BLaER1 treated with 17β-estradiol and CSF1 and Interleukin-3, amounts not matched to agents 10 nM and 100 nM (cell line): ENCODE data around the gene CELSR1.

Experiments
- H3K27ac ChIP-seq, 11 experiments: shearing (Covaris generic); formaldehyde crosslinking; 2 replicates each; pipeline ENCODE4 v1.8.1; 2022
- H3K27me3 ChIP-seq, 11 experiments: shearing (Covaris generic); formaldehyde crosslinking; 2 replicates each; pipeline ENCODE4 v1.8.1; 2022
- H3K36me3 ChIP-seq, 11 experiments: shearing (Covaris generic); formaldehyde crosslinking; 2 replicates each; pipeline ENCODE4 v1.8.1; 2022
- H3K4me1 ChIP-seq, 10 experiments: shearing (Covaris generic); formaldehyde crosslinking; 2 replicates each; pipeline ENCODE4 v1.8.1; 2022
- H3K4me2 ChIP-seq, 11 experiments: shearing (Covaris generic); formaldehyde crosslinking; 2 replicates each; pipeline ENCODE4 v1.8.1; 2022
- H3K4me3 ChIP-seq, 10 experiments: shearing (Covaris generic); formaldehyde crosslinking; 2 replicates each; pipeline ENCODE4 v1.8.1; 2022
- H3K9ac ChIP-seq, 11 experiments: shearing (Covaris generic); formaldehyde crosslinking; 2 replicates each; pipeline ENCODE4 v1.8.1; 2022
- H3K9me3 ChIP-seq, 11 experiments: shearing (Covaris generic); formaldehyde crosslinking; replicated peaks in 1 of 11; 2 replicates each; pipeline ENCODE4 v1.8.1; 2022
- H4K20me1 ChIP-seq, 11 experiments: shearing (Covaris generic); formaldehyde crosslinking; 2 replicates each; pipeline ENCODE4 v1.8.1; 2022
- Cebpa-rat ChIP-seq, 11 experiments: shearing (Covaris generic); IDR thresholded peaks; 2 replicates each; pipeline ENCODE4 v1.8.1; 2022

CELSR1 gene

DNA sequence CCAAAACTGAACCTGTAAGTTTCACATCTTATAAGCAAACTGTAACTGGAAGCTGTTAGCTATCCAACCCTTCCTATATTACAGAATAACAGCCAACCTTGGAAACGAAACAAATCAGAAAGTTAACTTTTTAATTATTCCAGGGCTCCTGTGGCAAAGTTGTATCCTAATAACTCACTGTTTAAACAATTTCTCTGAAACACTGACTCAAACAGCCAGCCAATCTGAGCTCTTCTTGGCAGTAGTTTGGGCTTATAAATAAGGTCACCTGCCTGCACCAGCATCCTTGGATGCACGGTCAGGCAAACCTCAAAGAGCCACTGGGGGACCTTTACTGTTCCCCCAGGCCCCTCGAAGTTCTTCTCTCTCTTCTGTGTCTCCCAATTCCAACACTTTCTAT is 5.0 kb downstream of the CELSR1 start:
- no peak overlapping the region for H3K27ac ChIP-seq
- peak overlapping the region in 9 of 11 experiments; percentile 12 to 59 (median 44); a peak in 16 of 22 replicates for H3K4me2 ChIP-seq
- H3K4me1 ChIP-seq = peaks cover 22 to 38% (median 26%) of the 10 kb centered on the region in 10 experiments

DNA sequence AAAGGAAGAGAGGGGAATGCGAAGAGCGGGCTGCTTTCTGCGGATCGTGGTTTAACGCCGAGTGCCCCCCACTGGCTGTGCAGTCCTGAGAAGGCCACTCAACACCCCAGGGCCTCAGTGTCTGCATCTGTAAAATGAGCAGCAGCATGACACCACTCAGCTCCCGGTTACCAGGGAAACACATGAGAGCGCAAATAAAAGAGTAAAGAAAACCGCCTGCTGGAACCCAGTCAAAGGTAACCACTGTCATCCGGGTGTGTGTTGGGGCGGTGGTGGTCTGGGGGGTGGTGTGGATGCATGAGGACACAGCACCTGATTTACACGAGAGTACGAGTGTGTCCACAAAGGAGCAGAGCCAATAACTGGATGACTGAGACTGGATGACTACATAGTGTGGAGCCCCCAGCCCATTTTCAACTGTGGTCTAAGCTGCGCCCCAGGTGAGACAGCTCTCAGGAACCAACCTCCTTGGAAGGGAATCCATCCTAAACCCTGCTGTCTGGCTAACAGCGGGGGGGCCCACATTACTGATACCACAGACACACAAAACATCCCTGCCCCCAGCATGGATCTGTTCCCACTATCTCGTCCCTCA is 5.7 kb downstream of the CELSR1 start:
- H3K27me3 ChIP-seq = peaks cover 16 to 26% (median 20%) of the 10 kb centered on the region in 11 experiments
- peak overlapping the region in 2 of 11 experiments; percentile 19 to 45; a peak in 2 of 22 replicates for H3K4me2 ChIP-seq
- no peak for TF ChIP-seq Cebpa-rat (IDR thresholded peaks at IDR 0.05)
- H3K4me1 ChIP-seq = peaks cover 26 to 43% (median 30%) of the 10 kb centered on the region in 10 experiments
- H3K9me3 ChIP-seq = peaks cover 16 to 29% (median 26%) of the 10 kb centered on the region in 11 experiments
- H3K36me3 ChIP-seq = peaks cover 0 to 27% (median 11%) of the 10 kb centered on the region in 11 experiments; a peak in 11 of 22 replicates
- no peak overlapping the region for H3K9ac ChIP-seq
- H3K4me3 ChIP-seq = no peak overlapping the region
- no peak overlapping the region for H3K27ac ChIP-seq
- H4K20me1 ChIP-seq = peaks cover 0 to 12% (median 5%) of the 10 kb centered on the region in 11 experiments; a peak in 9 of 22 replicates

More for the DNA sequence above, 5.0 kb downstream of the CELSR1 start:
- TF ChIP-seq Cebpa-rat (IDR thresholded peaks at IDR 0.05) = no peak
- Histone ChIP-seq H3K27me3 (peaks cover 22 to 33% (median 27%) of the 10 kb centered on the region in 11 experiments), H3K36me3 (peaks cover 0 to 27% (median 11%) of the 10 kb centered on the region in 11 experiments; a peak in 11 of 22 replicates), H3K9ac (peak overlapping the region in 2 of 11 experiments; percentile 3 to 29; a peak in 1 of 22 replicates), H3K4me3 (no peak overlapping the region), H3K9me3 (peaks cover 16 to 29% (median 26%) of the 10 kb centered on the region in 11 experiments), H4K20me1 (peaks cover 0 to 16% (median 5%) of the 10 kb centered on the region in 11 experiments; a peak in 9 of 22 replicates)

- Histone ChIP-seq H3K4me3 (peak overlapping the region in 1 of 10 experiments; percentile 23; a peak in 2 of 20 replicates), H3K27ac (peak overlapping the region in 9 of 11 experiments; percentile 29 to 83 (median 71); a peak in 15 of 22 replicates), H3K4me2 (peak overlapping the region; percentile 41 to 96 (median 83))
Measured at GRCh38 chr22:46528121-46528610, 9.3 kb downstream of the CELSR1 start.

DNA sequence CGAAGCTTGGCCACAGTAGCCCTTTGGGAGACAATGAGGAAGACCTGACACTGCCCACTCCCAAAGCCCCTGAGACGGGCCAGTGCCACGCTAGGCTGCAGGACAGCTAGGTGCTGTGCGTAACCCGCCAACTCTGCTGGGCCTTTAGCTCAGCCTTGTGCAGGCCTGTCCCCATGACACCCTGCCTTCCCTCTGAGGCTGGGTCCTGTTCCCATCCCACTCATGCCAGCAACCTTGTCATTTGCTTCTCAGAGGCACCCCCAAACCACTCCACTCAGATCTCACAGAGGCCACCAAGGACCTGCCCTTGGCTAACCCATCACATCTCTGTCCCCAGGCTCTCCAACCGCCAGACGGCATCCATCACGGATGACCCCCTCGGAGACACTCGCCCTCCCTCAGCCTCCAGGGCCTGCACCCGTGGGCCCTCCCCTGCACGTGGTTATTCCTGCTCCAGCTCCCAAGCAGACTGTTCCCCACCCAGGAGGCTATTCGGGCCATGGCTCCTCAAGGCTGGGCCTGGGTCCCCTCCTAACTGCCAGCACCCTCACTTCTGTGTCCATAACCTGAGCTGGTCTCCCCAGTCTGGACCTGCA is 11.1 kb downstream of the CELSR1 start:
- H3K4me1 ChIP-seq = peaks cover 30 to 73% (median 59%) of the 10 kb centered on the region in 10 experiments
- H3K27ac ChIP-seq = peak overlapping the region in 8 of 11 experiments; percentile 4 to 83 (median 73); a peak in 10 of 22 replicates
- H3K27me3 ChIP-seq = peaks cover 0 to 10% (median 0%) of the 10 kb centered on the region in 11 experiments; a peak in 1 of 22 replicates
- peaks cover 0 to 8% (median 0%) of the 10 kb centered on the region in 11 experiments; a peak in 2 of 22 replicates for H4K20me1 ChIP-seq
- no peaks in the 10 kb centered on the region for H3K36me3 ChIP-seq
- peak overlapping the region in 8 of 11 experiments; percentile 80 to 96 (median 86); a peak in 16 of 22 replicates for H3K4me2 ChIP-seq
- H3K4me3 ChIP-seq = no peak overlapping the region
- no peaks in the 10 kb centered on the region for H3K9me3 ChIP-seq
- TF ChIP-seq Cebpa-rat (IDR thresholded peaks at IDR 0.05) = no peak
- H3K9ac ChIP-seq = peak overlapping the region in 2 of 11 experiments; percentile 13 to 59; a peak in 1 of 22 replicates

More at GRCh38 chr22:46528121-46528610, 9.3 kb downstream of the CELSR1 start:
- H4K20me1 ChIP-seq = peaks cover 0 to 13% (median 0%) of the 10 kb centered on the region in 11 experiments; a peak in 3 of 22 replicates
- no peaks in the 10 kb centered on the region; a peak in 2 of 22 replicates for H3K27me3 ChIP-seq
- no peaks in the 10 kb centered on the region for H3K36me3 ChIP-seq
- no peaks in the 10 kb centered on the region for H3K9me3 ChIP-seq
- peak overlapping the region in 7 of 11 experiments; percentile 35 to 64 (median 57); a peak in 10 of 22 replicates for H3K9ac ChIP-seq
- H3K4me1 ChIP-seq = peaks cover 38 to 59% (median 47%) of the 10 kb centered on the region in 10 experiments
- peak in 8 of 11 experiments; percentile 52 to 84 (median 67); a peak in 12 of 22 replicates for TF ChIP-seq Cebpa-rat (IDR thresholded peaks at IDR 0.05)

GRCh38 chr22:46525389-46526243 is 11.8 kb downstream of the CELSR1 start:
- Histone ChIP-seq H3K4me1 (peaks cover 30 to 81% (median 65%) of the 10 kb centered on the region in 10 experiments), H3K36me3 (no peaks in the 10 kb centered on the region), H3K27ac (peak overlapping the region in 4 of 11 experiments; percentile 3 to 83 (median 44); a peak in 4 of 22 replicates), H4K20me1 (peaks cover 0 to 8% (median 0%) of the 10 kb centered on the region in 11 experiments; a peak in 2 of 22 replicates), H3K9ac (no peak overlapping the region), H3K4me2 (peak overlapping the region in 10 of 11 experiments; percentile 10 to 96 (median 84); a peak in 14 of 22 replicates), H3K27me3 (peaks cover 0 to 10% (median 0%) of the 10 kb centered on the region in 11 experiments; a peak in 1 of 22 replicates), H3K9me3 (no peaks in the 10 kb centered on the region), H3K4me3 (no peak overlapping the region)
- TF ChIP-seq Cebpa-rat (IDR thresholded peaks at IDR 0.05) = no peak

DNA sequence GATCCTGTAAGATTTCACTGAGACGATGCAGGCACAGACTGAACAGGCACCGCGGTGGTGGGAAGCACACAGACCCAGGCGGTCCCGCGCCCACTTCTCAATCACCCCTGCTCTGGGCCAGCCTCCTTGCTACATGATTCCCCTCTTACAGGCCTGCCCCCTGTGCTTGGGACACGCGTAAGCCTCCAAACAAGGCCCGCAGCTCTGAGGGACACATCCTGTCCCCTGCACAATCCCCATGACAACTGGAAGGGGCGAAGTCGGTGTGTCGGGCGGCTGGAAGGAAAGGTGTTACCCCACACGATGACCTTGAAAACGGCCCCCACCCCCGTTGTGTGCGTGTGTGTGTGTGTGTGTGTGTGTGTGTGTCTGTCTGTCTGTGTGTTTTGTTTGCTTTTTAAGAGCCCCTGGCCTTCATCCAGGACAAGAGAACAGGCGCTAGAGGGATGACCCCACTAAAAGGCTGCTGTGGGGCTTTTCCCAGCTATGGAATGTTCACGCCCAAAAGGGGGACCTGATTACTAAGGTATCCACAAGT is 13.1 kb downstream of the CELSR1 start:
- 0 out of 22 replicates have a peak overlapping the region, but pooled peaks of 1 of the 11 experiments have one; percentile 3 for H3K9ac ChIP-seq
- peaks cover 0 to 8% (median 0%) of the 10 kb centered on the region in 11 experiments; a peak in 2 of 22 replicates for H4K20me1 ChIP-seq
- H3K4me3 ChIP-seq = no peak overlapping the region
- H3K4me1 ChIP-seq = peaks cover 30 to 85% (median 70%) of the 10 kb centered on the region in 10 experiments
- no peaks in the 10 kb centered on the region for H3K9me3 ChIP-seq
- H3K36me3 ChIP-seq = no peaks in the 10 kb centered on the region
- H3K27me3 ChIP-seq = peaks cover 0 to 10% (median 0%) of the 10 kb centered on the region in 11 experiments; a peak in 1 of 22 replicates
- no peak for TF ChIP-seq Cebpa-rat (IDR thresholded peaks at IDR 0.05)
- no peak overlapping the region for H3K27ac ChIP-seq
- peak overlapping the region in 9 of 11 experiments; percentile 28 to 77 (median 62); a peak in 17 of 22 replicates for H3K4me2 ChIP-seq

DNA sequence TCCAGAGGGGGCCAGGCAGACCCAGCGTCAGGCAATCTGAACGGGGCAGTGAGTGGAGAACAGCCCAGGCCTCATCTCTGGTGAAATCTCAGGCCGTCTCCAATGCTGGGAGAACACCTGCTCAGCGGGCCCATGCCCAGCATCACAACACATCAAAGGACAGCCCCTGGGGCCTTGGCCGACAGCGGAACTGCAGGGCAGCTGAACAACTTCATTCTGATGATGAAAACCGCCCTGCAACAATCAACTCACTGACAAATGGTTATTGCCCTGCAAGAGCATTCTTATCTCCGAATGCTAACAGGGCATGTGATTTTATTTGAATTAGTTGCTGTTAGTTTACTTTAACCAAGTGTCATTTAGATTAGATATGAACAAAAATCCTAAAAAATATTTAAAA is 14.6 kb downstream of the CELSR1 start:
- peaks cover 0 to 10% (median 0%) of the 10 kb centered on the region in 11 experiments; a peak in 1 of 22 replicates for H3K27me3 ChIP-seq
- 0 out of 22 replicates have a peak overlapping the region, but pooled peaks of 1 of the 11 experiments have one; percentile 23 for H3K9ac ChIP-seq
- peaks cover 0 to 8% (median 0%) of the 10 kb centered on the region in 11 experiments; a peak in 2 of 22 replicates for H4K20me1 ChIP-seq
- peaks cover 25 to 76% (median 65%) of the 10 kb centered on the region in 10 experiments for H3K4me1 ChIP-seq
- peak overlapping the region in 9 of 11 experiments; percentile 28 to 77 (median 62); a peak in 18 of 22 replicates for H3K4me2 ChIP-seq
- no peaks in the 10 kb centered on the region for H3K9me3 ChIP-seq
- H3K36me3 ChIP-seq = no peaks in the 10 kb centered on the region
- TF ChIP-seq Cebpa-rat (IDR thresholded peaks at IDR 0.05) = no peak; a peak in 1 of 22 replicates
- H3K27ac ChIP-seq = 0 out of 22 replicates have a peak overlapping the region, but pooled peaks of 1 of the 11 experiments have one; percentile 21
- no peak overlapping the region for H3K4me3 ChIP-seq
